Testis (tissue), 3 donors: ENCODE data around the gene GDPD5. TPM values are rescaled to one million over a fixed set of nuclear protein-coding genes. Genes with fewer than 3 reads are reported as not detected.
"Not testable (repeated sequence)": the region's sequence is repeated elsewhere in the genome, so short reads cannot be mapped to it uniquely, and the experiment has no call there.

Experiments used
- DNase-seq: peaks from one replicate; pipeline ENCODE4 v3.0.0-alpha.2; 2019
- H3K27ac ChIP-seq, 2 donors: fragments of 200-600 bp; sonication (generic); one replicate each; pipeline ENCODE4 v1.5.1; 2019
- H3K27me3 ChIP-seq: fragments of 200-600 bp; sonication (generic); one replicate; pipeline ENCODE4 v1.5.1; 2019
- H3K36me3 ChIP-seq: fragments of 200-600 bp; sonication (generic); one replicate; pipeline ENCODE4 v1.5.1; 2017; ENCODE audit warnings: low read depth; ENCODE audit errors: missing control alignments
- H3K4me1 ChIP-seq: fragments of 200-600 bp; sonication (generic); one replicate; pipeline ENCODE4 v1.5.1; 2019
- H3K4me3 ChIP-seq, 2 donors: fragments of 200-600 bp; sonication (generic); one replicate each; pipeline ENCODE4 v1.5.1; 2017 to 2019
- H3K9me3 ChIP-seq: fragments of 200-600 bp; sonication (generic); one replicate; pipeline ENCODE4 v1.5.1; 2017
- CTCF ChIP-seq, 3 experiments: fragments of 450-650 bp in 2 of 3; fragments of 200-600 bp in 1 of 3; sonication (generic) in 1 of 3; IDR thresholded peaks; one replicate each; pipeline ENCODE4 v1.5.1; 2016 to 2019; ENCODE audit warnings: antibody characterized with exemption in 3 of 3, mild to moderate bottlenecking in 2 of 3, moderate library complexity in 1 of 3
- POLR2A ChIP-seq: fragments of 450-650 bp; IDR thresholded peaks from one replicate; pipeline ENCODE4 v1.6.1; 2017; ENCODE audit warnings: antibody characterized with exemption, mild to moderate bottlenecking, moderate library complexity
- whole genome bisulfite sequencing, 2 donors: methylation state at CpG; one replicate each; pipeline ENCODE4 v1.1.5; 2018; 5-methylcytosine and 5-hydroxymethylcytosine counted together
- intact Hi-C: fragments of 100-400 bp; cut with DNase I; formaldehyde crosslinking; loops from one replicate; pipeline ENCODE4 v1.15.1; 2023; ENCODE audit warnings: low total_unique reads
- polyA plus RNA-seq: library from polyadenylated mRNA; stranded (reverse); fragments of 350-450 nt; fragmentation: Illumina TruSeq; extraction: RNeasy Lipid Tissue Mini Kit (QIAGEN cat#74804); gene quantifications from one replicate; pipeline ENCODE4 v1.2.3, GENCODE V29; 2014; ENCODE audit warnings: low read depth, low replicate concordance; ENCODE audit not compliant: insufficient read depth
- total RNA-seq, 2 donors: library from RNA; depleted of rRNA; stranded (reverse); fragments of >200 nt; gene quantifications; one replicate each; pipeline ENCODE4 v1.2.3, GENCODE V29; 2016

The GDPD5 gene
- total and polyA plus RNA-seq, 3 donors from 2014 or later, result 43.3 to 99.5 (median 65.8) TPM

- H3K27ac ChIP-seq, result peak overlapping the region; percentile 38 to 59
- no peaks in the 10 kb centered on the region for H3K27me3 ChIP-seq
- no peak for TF ChIP-seq POLR2A
- no peak for TF ChIP-seq CTCF (IDR thresholded peaks at IDR 0.05)
- H3K4me1 ChIP-seq, result peaks cover 7% of the 10 kb centered on the region
- H3K36me3 ChIP-seq, result no peaks in the 10 kb centered on the region
- H3K4me3 ChIP-seq, result no peak overlapping the region
- 67 to 82% methylated on average over 14 of the region's 14 CpGs for WGBS, 2 donors
- no peak for DNase-seq
- no peaks in the 10 kb centered on the region for H3K9me3 ChIP-seq
- intact Hi-C loops, result no loop called here
Measured at GRCh38 chr11:75420224-75421034, 105.3 kb downstream of the GDPD5 start.

- Histone ChIP-seq H3K4me1 (peaks cover 20% of the 10 kb centered on the region), H3K27ac (peak overlapping the region in 1 of 2 donors; percentile 56), H3K27me3 (no peaks in the 10 kb centered on the region), H3K4me3 (no peak overlapping the region), H3K9me3 (no peaks in the 10 kb centered on the region), H3K36me3 (no peaks in the 10 kb centered on the region)
- DNase-seq, result peak; percentile 80
- no peak for TF ChIP-seq POLR2A
- TF ChIP-seq CTCF (IDR thresholded peaks at IDR 0.05), result no peak
- intact Hi-C loops, result no loop called here
- WGBS, 2 donors, result 59 to 62% methylated on average over 2 of the region's 2 CpGs
Measured at GRCh38 chr11:75413864-75414263, 111.9 kb downstream of the GDPD5 start.

GRCh38 chr11:75413146-75413545 lies 112.6 kb downstream of the GDPD5 start:
- peaks cover 20% of the 10 kb centered on the region for H3K4me1 ChIP-seq
- H3K36me3 ChIP-seq, H3K27me3 ChIP-seq, intact Hi-C loops, H3K4me3 ChIP-seq, H3K9me3 ChIP-seq: not testable (repeated sequence)
- peak; percentile 54 for DNase-seq
- peak overlapping the region; percentile 12 to 55 for H3K27ac ChIP-seq
- 50 to 72% methylated on average over 10 of the region's 10 CpGs for WGBS, 2 donors

GRCh38 chr11:75409971-75410370 lies 115.8 kb downstream of the GDPD5 start:
- H3K4me3 ChIP-seq, intact Hi-C loops, DNase-seq, H3K27ac ChIP-seq, H3K27me3 ChIP-seq, H3K9me3 ChIP-seq, H3K36me3 ChIP-seq: not testable (repeated sequence)
- WGBS, 2 donors, result no CpG with 5 or more reads among the region's 33 CpGs
- peaks cover 19% of the 10 kb centered on the region for H3K4me1 ChIP-seq

- no peak overlapping the region for H3K27ac ChIP-seq
Measured at GRCh38 chr11:75408957-75409219, 116.9 kb downstream of the GDPD5 start.

More at GRCh38 chr11:75408957-75409219, 116.9 kb downstream of the GDPD5 start:
- intact Hi-C loops, result no loop called here
- Histone ChIP-seq H3K4me1 (peaks cover 8% of the 10 kb centered on the region), H3K9me3 (no peaks in the 10 kb centered on the region), H3K4me3 (no peak overlapping the region), H3K27me3 (no peaks in the 10 kb centered on the region), H3K36me3 (no peaks in the 10 kb centered on the region)
- TF ChIP-seq POLR2A (no peak), CTCF (IDR thresholded peaks at IDR 0.05) (no peak)
- WGBS, 2 donors, result 69 to 75% methylated on average over 2 of the region's 2 CpGs
- no peak for DNase-seq
